ENCODE measurements around the gene SNRPE.

The SNRPE gene

GRCh38 chr1:203888807-203889251 lies 27.4 kb downstream of the SNRPE start:
- DNase-seq = no peak

- DNase-seq = no peak
Measured at GRCh38 chr1:203891950-203892349, 30.6 kb downstream of the SNRPE start.

DNA sequence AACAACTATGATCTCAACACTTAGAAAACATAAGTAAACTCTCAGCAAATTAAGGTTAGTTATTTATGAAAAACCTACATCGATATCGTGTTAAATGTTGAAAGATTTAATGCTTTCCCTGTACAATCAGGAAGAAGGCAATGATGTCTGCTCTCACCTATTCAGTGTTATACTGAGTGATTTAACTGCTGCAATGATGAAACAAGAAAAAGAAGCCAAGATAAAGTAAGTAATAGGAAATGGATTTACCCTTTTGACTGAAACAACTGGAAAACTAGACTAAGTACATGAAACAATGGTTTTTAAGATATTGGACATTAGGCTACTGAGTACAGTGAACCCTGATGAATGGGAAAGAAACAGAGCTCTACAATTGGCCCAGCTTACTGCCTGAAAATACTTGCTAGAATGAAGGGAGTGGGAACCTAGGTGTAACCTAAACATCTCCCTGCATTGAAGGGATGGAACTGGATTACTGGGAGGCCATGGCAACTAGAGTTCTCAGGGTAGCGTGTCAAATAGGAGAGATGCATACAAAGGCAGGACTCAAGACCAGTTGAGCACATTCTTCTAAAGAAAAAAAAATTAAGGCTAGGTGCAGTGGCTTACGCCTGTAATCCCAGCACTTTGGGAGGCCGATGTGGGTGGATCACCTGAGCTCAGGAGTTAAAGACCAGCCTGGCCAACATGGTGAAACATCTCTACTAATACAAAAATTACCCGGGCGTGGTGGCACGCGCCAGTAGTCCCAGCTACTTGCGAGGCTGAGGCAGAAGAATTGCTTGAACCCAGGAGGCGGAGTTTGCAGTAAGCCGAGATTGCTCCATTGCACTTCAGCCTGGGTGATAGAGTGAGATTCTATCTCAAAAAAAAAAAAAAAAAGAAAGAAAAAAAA lies 37.3 kb downstream of the SNRPE start:
- no peak for DNase-seq

DNA sequence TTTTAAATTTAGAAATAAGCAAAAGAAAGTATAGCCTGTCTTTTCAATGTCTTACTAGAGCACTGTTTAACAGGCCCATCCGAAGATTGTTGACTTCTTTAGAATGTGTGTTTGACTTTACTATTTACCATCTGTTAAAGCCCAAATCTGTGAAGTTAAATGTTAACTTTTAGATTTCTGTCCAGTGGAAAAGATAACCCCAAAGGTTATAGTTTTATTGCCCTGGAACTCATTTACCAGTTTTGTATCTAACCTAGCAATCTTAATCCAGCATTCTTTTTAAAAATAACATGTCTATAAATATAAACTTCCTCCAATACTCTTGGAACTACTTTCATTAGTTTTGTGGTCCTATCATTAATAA lies 37.9 kb downstream of the SNRPE start:
- DNase-seq = no peak

GRCh38 chr1:203899869-203900714 lies 38.7 kb downstream of the SNRPE start:
- DNase-seq = no peak

DNA sequence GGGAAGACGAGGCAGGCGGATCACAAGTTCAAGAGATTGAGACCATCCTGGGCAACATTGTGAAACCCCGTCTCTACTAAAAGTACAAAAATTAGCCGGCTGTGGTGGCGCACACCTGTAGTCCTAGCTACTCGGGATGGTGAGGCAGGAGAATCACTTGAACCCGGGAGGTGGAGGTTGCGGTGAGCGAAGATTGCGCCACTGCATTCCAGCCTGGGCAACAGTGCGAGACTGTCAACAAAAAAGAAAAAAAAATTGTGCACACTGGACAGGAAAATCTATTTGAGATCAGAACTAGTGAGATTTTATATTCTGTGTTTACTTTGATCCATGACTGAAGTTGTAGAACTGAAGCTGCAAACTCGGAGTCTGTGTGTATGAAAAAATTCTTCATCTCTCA lies 40.2 kb downstream of the SNRPE start:
- DNase-seq = no peak

DNA sequence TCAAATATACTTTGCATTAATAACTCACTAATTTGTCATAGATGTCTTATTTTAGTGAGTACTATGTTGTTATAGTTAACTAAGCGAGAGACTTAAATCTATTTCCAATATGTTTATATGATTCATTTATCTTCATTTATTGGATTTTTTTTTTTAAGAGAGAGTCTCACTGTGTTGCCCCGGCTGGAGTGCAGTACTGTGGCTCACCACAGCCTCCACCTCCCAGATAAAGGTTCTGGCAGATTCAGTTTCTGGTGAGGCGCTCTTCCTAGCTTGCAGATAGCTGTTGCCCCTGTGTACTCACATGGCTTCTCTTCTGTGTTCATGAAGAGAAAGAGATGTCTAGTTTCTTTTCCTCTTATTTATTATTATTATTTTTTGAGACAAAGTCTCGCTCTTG lies 43.9 kb downstream of the SNRPE start:
- no peak for DNase-seq

DNA sequence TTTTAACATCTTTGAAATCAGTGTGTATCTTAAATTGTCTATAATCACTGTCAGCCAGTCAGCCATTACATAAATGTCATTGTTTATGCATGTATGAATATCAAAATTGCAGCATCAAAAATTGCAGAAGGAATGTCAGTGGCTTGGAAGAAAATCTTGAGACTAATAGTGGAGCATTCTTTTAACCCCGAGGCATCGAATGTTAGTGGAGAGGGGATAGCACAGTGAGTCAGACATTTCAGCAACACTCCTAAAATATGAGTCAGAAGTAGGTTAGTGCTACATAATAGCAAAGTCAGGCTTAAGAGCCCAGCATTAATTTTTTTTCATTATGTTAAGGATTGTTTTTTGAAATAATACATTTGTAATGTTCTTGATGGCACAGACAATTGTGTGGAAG lies 45.5 kb downstream of the SNRPE start:
- DNase-seq = no peak

DNA sequence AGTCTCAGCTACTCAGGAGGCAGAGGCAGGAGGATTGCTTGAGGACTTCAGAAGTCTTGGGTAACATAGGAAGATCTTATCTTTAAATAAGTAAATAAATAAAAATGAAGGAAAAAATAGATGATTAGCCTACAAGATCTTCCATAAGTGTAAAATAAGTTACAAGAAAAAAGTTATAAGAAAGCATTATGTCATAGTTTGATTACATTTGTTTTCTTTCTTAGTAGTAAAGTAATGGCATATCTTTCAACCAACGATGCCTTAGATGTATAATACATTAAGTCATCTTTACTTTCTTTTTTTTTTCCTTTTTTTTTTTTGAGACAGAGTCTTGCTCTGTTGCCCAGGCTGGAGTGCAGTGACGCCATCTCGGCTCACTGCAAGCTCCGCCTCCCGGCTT lies 46.5 kb downstream of the SNRPE start:
- DNase-seq = no peak

DNA sequence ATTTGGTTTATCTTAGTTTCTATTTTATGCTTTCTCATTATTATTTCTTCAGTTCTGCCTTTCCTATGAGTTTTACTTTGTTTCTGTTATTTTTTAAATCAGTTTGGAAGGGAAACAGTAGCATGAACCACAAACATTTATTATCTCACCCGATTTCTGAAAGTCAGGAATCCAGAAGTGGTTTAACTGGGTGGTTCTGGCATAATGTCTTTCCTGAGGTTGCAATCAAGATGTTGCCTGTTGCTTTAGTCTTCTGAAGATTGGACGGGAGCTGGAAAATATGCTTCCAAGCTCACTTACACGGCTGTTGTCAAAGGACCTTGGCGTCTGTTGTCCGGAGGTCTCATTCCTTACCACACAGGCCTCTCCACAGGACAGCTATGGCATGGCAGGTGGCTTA lies 50.4 kb downstream of the SNRPE start:
- DNase-seq = no peak

GRCh38 chr1:203913073-203913521 lies 51.7 kb downstream of the SNRPE start:
- DNase-seq = no peak

GRCh38 chr1:203914292-203914691 lies 52.9 kb downstream of the SNRPE start:
- no peak for DNase-seq

DNA sequence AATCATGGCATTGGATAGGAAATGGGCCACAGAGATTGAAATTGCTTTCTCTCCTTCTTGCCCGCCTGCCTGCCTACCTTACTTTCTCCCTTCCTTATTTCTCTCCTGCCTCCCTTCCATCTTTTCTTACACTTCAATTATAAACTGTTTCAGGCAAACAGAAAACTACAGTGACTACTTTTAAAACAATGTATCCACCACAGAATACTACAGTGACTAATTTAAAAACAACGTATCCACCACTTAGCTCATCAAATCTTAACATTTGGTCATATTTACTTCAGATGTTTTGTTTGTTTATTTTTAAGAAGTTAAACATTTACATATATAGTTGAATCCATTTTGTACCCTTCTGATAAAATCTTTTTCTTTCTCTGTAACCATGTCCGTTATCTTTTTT lies 54.4 kb downstream of the SNRPE start:
- no peak for DNase-seq

DNA sequence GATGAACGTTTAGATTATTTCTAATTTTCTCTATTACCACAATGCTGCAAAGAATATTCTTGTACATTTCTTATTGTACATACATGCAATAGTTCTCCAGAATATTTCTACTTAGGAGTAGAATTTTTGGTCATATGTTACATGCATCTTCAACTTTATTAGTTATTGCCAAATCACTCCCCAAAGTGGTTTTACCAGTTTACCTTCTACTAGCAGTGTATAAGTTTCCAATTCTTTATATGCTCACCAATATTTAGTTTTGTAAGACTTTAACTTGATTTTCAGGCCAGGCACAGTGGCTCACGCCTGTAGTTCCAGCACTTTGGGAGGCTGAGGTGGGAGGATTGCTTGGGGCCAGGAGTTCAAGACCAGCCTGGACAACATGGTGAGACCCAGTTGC lies 55.4 kb downstream of the SNRPE start:
- no peak for DNase-seq

All from NCI-H526 treated with DMSO at 0.1 percent for 48 hours (cell line).